GM13977 (cell line): Measurements from ENCODE around the gene CCNE1.

Experiments
- DNase-seq: peaks from one replicate; pipeline ENCODE4 v3.0.0; 2012; ENCODE audit warnings: low spot score
- in situ Hi-C: fragments of 300-500 bp; cut with MboI; formaldehyde crosslinking; loops from one replicate; pipeline ENCODE4 v1.12.0; 2022; ENCODE audit warnings: low sequenced_read_pairs, low pct_unique_long_range_greater_than_20kb, mixed read lengths, inconsistent platforms; ENCODE audit not compliant: unreplicated experiment
- TF ChIP-seq, protein P1 (sequence below): IDR thresholded peaks from 2 replicates; pipeline ENCODE4 v1.5.1; 2012; ENCODE audit warnings: mild to moderate bottlenecking, control low read depth; ENCODE audit not compliant: insufficient read depth; ENCODE audit errors: extremely low read depth, missing control alignments

The CCNE1 gene

DNA sequence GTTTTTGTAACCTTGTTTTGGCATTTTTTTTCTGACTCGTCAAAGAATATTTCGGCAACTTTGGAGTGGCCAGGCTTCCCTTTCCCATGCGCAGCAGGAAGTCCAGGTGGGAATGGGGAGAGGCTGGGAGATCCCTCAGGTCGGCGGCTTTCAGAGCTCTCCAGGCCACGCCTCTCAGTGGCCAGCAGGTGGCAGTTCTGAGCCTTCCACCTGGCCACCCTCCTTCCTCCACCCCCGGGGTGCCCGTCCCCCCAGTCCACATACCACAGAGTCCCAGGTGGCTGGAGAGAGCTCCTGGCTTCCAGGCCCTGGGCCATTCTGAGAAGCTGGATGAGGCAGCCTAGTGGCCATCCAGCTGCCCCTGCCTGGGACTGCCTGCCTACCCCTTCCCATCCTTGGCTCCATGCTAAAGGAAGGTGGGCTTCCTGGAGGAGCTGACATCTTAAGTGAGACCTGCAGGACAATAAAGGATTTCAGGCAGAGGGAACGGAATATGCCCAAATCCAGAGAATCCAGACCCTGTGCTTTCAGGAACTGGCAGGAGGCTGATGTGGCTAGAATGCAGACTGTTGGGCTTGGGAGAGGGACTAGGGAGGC, 46.3 kb downstream of the CCNE1 start:
- in situ Hi-C loops, result no loop called here
- DNase-seq, result peak; percentile 58
- TF ChIP-seq, protein P1, sequence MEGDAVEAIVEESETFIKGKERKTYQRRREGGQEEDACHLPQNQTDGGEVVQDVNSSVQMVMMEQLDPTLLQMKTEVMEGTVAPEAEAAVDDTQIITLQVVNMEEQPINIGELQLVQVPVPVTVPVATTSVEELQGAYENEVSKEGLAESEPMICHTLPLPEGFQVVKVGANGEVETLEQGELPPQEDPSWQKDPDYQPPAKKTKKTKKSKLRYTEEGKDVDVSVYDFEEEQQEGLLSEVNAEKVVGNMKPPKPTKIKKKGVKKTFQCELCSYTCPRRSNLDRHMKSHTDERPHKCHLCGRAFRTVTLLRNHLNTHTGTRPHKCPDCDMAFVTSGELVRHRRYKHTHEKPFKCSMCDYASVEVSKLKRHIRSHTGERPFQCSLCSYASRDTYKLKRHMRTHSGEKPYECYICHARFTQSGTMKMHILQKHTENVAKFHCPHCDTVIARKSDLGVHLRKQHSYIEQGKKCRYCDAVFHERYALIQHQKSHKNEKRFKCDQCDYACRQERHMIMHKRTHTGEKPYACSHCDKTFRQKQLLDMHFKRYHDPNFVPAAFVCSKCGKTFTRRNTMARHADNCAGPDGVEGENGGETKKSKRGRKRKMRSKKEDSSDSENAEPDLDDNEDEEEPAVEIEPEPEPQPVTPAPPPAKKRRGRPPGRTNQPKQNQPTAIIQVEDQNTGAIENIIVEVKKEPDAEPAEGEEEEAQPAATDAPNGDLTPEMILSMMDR, result peak; percentile 84

DNA sequence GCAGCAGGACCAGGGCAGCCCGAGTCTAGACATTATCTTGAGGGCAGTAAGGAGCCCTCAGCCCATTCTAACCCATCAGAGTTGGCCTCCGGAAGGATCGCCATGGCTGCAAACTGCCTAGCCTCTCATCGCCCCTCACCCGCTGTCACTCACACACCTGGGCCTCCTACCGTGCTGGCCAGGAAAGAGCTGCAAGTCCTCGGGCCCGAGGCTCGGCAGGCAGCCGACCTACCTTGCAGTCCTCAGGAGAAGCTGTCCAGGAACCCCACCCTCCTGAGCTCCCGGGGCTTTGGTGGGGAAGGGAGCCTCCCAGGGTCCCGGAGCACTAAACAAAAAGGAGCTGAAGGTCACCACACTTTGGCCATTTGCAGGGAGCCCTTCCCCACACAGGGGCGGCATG, 46.8 kb downstream of the CCNE1 start:
- DNase-seq, result no peak
- TF ChIP-seq, protein P1, result no peak
- in situ Hi-C loops, result no loop called here

DNA sequence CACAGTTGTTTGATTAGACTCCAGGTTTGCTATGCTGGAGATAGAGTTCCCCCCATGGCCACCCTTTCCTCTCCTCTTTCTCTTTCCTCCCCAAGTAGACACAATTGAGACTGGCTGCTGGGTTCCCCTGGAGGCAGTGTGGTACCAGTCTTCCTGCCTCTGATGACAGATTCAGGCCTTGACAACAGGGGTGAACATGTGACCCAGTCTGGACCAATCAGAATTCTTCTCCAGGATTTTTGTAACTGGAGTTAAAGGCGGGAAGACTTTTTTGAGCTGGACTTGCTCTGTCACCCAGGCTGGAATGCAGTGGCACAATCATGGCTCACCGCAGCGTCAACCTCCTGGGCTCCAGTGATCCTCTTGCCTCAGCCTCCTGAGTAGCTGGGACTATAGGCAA, 48.7 kb downstream of the CCNE1 start:
- DNase-seq, result no peak
- in situ Hi-C loops, result no loop called here
- TF ChIP-seq, protein P1, result no peak

DNA sequence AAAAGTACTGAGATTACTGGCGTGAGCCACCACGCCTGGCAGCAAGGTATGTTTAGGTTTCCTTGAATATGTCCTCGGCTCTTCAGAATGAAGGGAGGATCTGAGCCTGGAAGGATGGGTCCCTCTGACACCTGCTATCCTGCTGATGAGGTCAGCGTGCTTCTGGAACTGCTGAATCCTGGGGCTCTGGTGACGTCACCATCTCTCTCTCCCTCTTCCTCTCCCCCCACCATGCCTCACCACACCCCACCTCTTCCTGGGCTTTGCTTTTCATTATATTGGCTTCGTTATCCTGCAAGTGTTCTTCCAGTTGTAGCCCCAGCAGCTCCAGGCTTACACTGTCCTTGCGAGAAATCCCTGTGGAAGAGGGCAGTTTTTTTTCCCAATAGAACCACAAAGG, 49.8 kb downstream of the CCNE1 start:
- in situ Hi-C loops, result no loop called here

DNA sequence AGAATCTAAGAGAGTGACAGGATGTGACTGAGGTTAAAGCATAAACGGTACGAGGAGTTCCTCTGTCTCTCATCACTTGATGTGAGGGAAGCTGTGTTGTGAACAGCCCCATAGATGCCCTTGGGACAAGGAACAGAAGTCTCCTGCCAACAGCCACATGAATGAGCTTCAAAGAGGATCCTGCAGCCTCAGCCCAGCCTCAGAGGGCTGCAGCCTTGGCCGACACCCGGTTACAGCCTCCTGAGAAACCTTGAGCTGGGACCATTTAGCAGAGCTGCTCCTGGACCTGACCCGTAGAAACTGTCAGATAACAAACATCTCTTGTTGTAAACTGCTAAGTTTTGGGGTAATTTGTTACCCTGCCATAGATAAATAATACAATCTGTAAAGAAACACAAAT, 54.2 kb downstream of the CCNE1 start:
- no peak for DNase-seq
- TF ChIP-seq, protein P1, result no peak
- in situ Hi-C loops, result no loop called here

More for the DNA sequence above, 49.8 kb downstream of the CCNE1 start:
- TF ChIP-seq, protein P1, result no peak
- no peak for DNase-seq

DNA sequence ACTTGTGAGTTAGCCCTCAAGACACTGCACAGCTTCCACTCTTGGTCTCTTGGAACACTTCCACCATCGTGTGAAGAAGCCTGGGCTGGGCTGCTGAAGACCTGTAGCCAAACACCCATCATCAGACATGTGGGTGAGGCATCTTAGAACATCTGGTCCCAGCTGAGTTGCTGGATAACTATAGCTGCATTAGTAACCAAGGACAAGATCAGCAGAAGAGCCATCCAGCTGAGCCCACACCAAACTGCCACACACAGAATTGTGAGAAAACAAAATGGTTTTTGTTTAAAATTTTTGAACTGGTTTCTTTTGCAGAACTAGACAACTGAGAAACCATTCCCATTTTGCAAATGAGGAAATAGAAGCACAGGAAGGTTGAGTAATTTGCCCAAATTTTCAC, 56.2 kb downstream of the CCNE1 start:
- TF ChIP-seq, protein P1, result no peak
- in situ Hi-C loops, result no loop called here
- no peak for DNase-seq

DNA sequence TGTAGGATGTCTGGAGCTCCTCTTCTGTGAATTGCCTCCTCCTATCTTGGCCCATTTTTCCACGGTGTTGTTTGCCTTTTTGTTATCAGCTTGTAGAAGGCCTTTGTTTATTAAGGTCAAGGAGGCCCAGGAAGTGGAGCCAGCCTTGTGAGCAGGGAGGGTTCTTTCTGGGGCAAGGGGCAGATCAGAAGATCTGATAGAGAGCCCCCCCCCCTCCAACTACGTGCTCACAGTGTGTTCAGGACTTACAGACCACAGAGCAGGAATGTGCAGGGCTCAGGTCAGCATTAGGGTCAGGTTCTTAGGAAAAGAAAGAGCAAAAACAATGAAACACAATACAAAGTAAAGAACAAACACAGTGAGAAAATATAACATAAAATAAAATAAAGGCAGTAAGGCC, 59.4 kb downstream of the CCNE1 start:
- TF ChIP-seq, protein P1, result no peak
- no peak for DNase-seq
- in situ Hi-C loops, result loop anchor here (10.0 kb wide), 1 partner anchor 116 kb away; no protein-coding TSS in a partner anchor
